Fibroblast of villous mesenchyme (primary cell): ENCODE data around the gene SYT13. TPM values are rescaled to one million over a fixed set of nuclear protein-coding genes. Genes with fewer than 3 reads are reported as not detected.

ENCODE experiments used
- DNase-seq: peaks from one replicate; pipeline ENCODE4 v3.0.0-alpha.2; 2010; ENCODE audit warnings: low read depth
- H3K4me3 ChIP-seq: 2 replicates; pipeline ENCODE4 v1.5.1; 2011; ENCODE audit warnings: low read depth, mild to moderate bottlenecking, low read length
- total RNA-seq: library from RNA; depleted of rRNA; stranded (reverse); fragments of >200 nt; gene quantifications from 2 replicates; pipeline ENCODE4 v1.2.3, GENCODE V29; 2012
- TF ChIP-seq, protein P1 (sequence below): IDR thresholded peaks from 2 replicates; pipeline ENCODE4 v1.5.1; 2012; ENCODE audit warnings: low read depth, mild to moderate bottlenecking, low read length; ENCODE audit not compliant: insufficient read depth

The SYT13 gene
- total RNA-seq, 1 donor: not detected

DNA sequence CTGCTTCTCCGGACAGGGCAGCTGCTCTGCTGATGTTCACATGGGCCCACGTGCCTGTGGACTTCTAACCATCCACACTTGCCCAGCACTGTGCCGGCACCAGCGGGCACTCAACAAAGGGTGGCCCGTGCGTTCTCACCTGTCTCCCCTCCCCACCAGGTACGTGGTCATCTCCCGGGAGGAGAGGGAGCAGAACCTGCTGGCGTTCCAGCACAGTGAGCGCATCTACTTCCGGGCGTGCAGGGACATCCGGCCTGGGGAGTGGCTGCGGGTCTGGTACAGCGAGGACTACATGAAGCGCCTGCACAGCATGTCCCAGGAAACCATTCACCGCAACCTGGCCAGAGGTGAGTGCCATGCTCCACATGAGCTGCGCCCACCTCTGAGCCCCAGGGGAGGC lies 66.7 kb downstream of the SYT13 start:
- TF ChIP-seq, protein P1, sequence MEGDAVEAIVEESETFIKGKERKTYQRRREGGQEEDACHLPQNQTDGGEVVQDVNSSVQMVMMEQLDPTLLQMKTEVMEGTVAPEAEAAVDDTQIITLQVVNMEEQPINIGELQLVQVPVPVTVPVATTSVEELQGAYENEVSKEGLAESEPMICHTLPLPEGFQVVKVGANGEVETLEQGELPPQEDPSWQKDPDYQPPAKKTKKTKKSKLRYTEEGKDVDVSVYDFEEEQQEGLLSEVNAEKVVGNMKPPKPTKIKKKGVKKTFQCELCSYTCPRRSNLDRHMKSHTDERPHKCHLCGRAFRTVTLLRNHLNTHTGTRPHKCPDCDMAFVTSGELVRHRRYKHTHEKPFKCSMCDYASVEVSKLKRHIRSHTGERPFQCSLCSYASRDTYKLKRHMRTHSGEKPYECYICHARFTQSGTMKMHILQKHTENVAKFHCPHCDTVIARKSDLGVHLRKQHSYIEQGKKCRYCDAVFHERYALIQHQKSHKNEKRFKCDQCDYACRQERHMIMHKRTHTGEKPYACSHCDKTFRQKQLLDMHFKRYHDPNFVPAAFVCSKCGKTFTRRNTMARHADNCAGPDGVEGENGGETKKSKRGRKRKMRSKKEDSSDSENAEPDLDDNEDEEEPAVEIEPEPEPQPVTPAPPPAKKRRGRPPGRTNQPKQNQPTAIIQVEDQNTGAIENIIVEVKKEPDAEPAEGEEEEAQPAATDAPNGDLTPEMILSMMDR: no peak
- H3K4me3 ChIP-seq: no peak overlapping the region
- DNase-seq: no peak

DNA sequence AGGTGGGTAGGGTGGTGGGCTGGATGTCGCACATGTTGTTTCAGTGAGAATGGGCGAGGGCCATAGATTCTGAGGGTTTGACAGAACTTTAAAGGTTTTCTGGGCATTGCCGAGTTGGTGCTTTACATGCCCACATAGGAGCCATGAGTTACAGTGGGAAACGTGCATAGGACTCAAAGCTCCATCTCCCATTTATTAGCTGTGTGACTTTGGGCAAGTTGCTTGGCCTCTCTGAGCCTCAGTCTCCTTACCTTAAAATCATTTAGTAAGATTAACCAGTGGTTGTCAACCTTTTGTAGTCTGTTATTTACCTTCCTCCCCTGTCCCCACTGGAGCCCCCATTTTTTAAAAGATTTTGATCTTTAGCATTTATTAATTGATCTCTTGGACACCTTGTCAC lies 67.4 kb downstream of the SYT13 start:
- no peak for DNase-seq
- TF ChIP-seq, protein P1: no peak
- no peak overlapping the region for H3K4me3 ChIP-seq

DNA sequence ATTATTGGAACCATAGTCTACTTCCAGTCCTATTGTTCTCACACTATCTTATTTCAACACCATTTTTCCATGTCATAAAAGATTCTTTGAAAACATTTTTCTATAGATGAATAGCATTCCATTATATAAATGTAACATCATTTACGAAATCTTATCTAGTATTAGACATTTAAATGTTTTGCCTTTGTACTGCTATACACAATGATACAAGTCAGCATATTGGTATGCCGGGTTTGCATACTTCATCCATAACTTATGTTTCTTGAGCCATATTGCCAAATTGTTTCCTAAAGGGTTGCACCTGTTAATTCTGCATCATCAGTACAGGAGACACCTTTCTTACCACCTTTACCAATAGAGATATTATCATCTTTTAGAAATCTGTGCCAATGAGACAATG lies 68.2 kb downstream of the SYT13 start:
- DNase-seq: no peak
- TF ChIP-seq, protein P1: no peak
- no peak overlapping the region for H3K4me3 ChIP-seq

DNA sequence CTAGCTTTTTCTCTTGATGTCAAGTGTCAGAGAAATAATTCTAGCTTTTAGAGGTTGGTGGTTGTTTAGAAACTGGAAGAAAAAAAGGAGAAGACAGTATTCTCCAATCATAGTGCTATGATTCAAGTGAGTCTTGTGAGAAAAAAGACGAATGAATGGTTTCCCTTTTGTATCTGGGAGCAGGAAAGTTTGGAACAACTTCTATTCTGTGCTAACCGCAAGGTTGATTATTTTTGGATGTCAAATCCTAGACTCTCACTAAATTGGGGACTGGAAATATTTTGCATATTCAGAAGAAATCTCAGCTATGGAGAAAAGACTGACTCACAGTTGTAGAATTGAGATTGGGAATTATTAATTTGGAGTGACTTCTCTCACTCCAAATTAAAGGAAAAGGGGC lies 69.2 kb downstream of the SYT13 start:
- no peak overlapping the region for H3K4me3 ChIP-seq
- TF ChIP-seq, protein P1: no peak
- no peak for DNase-seq

DNA sequence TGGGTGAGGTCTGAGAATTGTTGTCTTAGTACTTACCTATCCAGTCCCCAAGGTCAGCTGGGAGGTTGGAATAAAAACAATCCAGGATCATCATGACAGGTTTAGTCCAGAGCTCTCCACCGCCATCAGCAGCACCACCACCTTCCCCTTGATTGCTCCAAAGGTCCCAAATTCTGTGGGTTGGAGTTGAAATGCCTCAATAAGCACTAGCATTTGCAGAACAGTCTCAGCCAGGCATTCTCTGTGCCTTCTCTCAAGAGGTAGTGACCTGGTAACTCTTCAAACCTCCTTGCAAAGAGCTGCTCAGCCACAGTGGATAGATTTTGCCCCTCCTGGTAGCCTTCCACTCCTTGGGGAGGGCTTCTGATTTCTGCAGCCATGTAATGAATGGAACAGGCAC lies 70.1 kb downstream of the SYT13 start:
- H3K4me3 ChIP-seq: no peak overlapping the region
- TF ChIP-seq, protein P1: no peak
- DNase-seq: no peak

DNA sequence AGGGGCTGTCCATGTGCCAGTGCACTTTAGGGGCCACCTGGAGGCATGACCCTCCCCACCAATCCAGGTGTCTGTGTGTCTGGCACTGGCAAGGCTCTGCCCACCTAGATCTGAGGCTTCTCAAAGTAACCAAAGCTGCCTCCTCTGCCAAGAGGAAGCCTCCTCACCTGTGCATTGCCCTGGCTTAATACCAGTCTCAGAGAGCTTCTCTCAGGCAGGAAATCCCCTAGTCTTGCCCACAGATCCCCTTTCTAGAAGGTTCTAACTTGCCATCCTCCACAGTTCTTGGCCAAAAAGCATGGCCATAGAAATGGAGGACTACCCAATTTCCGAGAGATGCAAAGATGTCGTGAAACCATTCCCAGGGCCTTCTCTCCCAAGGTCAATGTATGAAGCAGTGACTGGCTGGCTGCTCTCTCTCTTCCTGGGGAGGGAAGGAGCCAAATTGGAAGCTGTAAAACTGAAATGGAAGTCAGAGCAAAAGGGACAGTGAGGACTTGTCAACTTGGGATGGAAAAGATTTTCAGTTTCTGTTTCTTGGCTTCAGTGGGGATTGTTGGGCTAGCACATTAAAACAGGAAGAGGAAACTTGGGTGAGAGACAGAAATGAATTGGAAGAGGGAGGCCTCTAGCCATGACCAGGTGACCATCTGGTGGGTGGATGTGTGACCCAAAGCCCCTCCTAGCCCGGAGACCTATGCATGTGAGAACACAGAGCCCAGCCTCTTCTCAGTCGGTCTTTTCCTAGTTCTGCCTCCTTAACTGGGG lies 70.9 kb downstream of the SYT13 start:
- H3K4me3 ChIP-seq: no peak overlapping the region
- no peak for DNase-seq
- TF ChIP-seq, protein P1: no peak

DNA sequence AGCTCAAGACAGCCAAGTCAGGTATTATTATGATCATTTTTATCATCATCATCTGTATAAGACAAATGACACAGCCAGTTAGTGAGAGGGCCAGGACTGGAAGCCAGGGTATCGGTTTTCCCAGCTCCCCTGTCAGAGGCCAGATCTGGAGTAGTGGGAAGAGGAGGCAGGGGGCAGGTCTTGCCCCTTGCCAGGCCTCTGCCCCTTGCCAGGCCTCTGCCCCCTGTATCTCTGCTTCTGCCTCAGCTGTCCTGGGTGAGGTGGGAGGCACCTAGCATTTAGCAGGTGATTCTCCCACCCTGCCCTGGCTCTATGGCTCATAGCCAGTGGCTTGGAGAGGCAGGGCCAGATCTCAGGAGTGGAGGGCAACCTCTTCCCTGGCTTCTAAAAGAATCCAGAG lies 72.4 kb downstream of the SYT13 start:
- H3K4me3 ChIP-seq: no peak overlapping the region
- TF ChIP-seq, protein P1: no peak
- DNase-seq: no peak
